T-helper 22 cell (primary cell): ENCODE measurements around the gene KCTD16.

Experiments
- DNase-seq: peaks from one replicate; pipeline ENCODE4 v3.0.0-alpha.2; 2020; ENCODE audit warnings: low read depth

KCTD16 gene

GRCh38 chr5:144209361-144209760 is 38.7 kb downstream of the KCTD16 start:
- no peak for DNase-seq

- DNase-seq, result no peak
These were observed 40.0 kb downstream of the KCTD16 start for GRCh38 chr5:144210655-144211054.

GRCh38 chr5:144219869-144220268 is 49.2 kb downstream of the KCTD16 start:
- DNase-seq, result no peak

GRCh38 chr5:144227363-144227999 is 56.8 kb downstream of the KCTD16 start:
- no peak for DNase-seq

GRCh38 chr5:144230806-144231205 is 60.1 kb downstream of the KCTD16 start:
- DNase-seq, result no peak

GRCh38 chr5:144232285-144232684 is 61.6 kb downstream of the KCTD16 start:
- DNase-seq, result no peak

- no peak for DNase-seq
These were observed 65.8 kb downstream of the KCTD16 start for GRCh38 chr5:144236499-144236898.

- DNase-seq, result no peak
These were observed 67.2 kb downstream of the KCTD16 start for GRCh38 chr5:144237851-144238250.

- no peak for DNase-seq
These were observed 76.5 kb downstream of the KCTD16 start for GRCh38 chr5:144247131-144247530.

GRCh38 chr5:144248015-144248414 is 77.3 kb downstream of the KCTD16 start:
- DNase-seq, result no peak

- no peak for DNase-seq
These were observed 79.2 kb downstream of the KCTD16 start for GRCh38 chr5:144249755-144250464.

GRCh38 chr5:144254552-144254951 is 83.9 kb downstream of the KCTD16 start:
- no peak for DNase-seq

GRCh38 chr5:144260121-144260520 is 89.4 kb downstream of the KCTD16 start:
- DNase-seq, result no peak

- no peak for DNase-seq
These were observed 95.1 kb downstream of the KCTD16 start for GRCh38 chr5:144265643-144266247.

GRCh38 chr5:144267961-144268513 is 97.4 kb downstream of the KCTD16 start:
- DNase-seq, result no peak

GRCh38 chr5:144273232-144274027 is 102.8 kb downstream of the KCTD16 start:
- DNase-seq, result no peak

GRCh38 chr5:144275329-144275728 is 104.7 kb downstream of the KCTD16 start:
- DNase-seq, result no peak

GRCh38 chr5:144276034-144276822 is 105.6 kb downstream of the KCTD16 start:
- no peak for DNase-seq

GRCh38 chr5:144281784-144282183 is 111.1 kb downstream of the KCTD16 start:
- DNase-seq, result no peak

GRCh38 chr5:144284036-144284435 is 113.4 kb downstream of the KCTD16 start:
- no peak for DNase-seq

GRCh38 chr5:144284931-144285502 is 114.3 kb downstream of the KCTD16 start:
- DNase-seq, result no peak
